Esophagus squamous epithelium (tissue), 4 donors: Measurements from ENCODE around the gene RYR3.

Experiments
- CTCF ChIP-seq, 6 experiments: fragments of 450-650 bp in 4 of 6; fragments of 200-600 bp in 2 of 6; sonication (generic) in 2 of 6; IDR thresholded peaks; one replicate each; pipeline ENCODE4 v1.5.1; 2016 to 2019; ENCODE audit warnings: antibody characterized with exemption in 6 of 6, mild to moderate bottlenecking in 4 of 6, moderate library complexity in 4 of 6
- POLR2A ChIP-seq, 4 donors: fragments of 450-650 bp; IDR thresholded peaks; one replicate each; pipeline ENCODE4 v1.6.1; 2017; ENCODE audit warnings: antibody characterized with exemption in 4 of 4, mild to moderate bottlenecking in 4 of 4, moderate library complexity in 3 of 4

DNA sequence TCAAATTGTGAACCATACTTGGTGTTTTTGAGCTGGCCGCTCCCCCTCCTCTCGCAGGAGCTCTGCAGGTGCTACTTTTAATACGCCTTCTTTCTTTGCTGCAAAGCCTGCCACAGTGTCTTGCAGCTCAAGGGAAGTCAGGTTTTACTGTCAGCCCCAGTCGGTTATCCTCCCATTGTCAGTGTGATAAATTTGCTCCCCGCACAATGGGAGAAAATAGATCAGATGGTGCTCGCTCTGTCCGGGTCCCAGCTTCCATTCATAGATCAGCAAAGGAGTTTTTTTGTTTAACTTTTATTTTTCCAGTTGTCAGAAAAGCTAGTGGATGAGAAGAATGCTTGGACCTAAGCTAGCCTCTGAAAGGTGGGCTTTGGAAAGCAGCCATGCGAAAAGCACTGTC is 207.7 kb downstream of the RYR3 start:
- TF ChIP-seq CTCF (IDR thresholded peaks at IDR 0.05) (no peak), POLR2A (IDR thresholded peaks at IDR 0.05) (no peak)
